GM10266 (cell line): ENCODE measurements around the gene LDHD.

Source experiments
- DNase-seq: peaks from one replicate; pipeline ENCODE4 v3.0.0; 2012; ENCODE audit errors: extremely low spot score
- CTCF ChIP-seq: IDR thresholded peaks from 2 replicates; pipeline ENCODE4 v1.5.1; 2012; ENCODE audit warnings: mild to moderate bottlenecking, low read depth; ENCODE audit not compliant: control insufficient read depth, insufficient read depth; ENCODE audit errors: missing control alignments

The LDHD gene

GRCh38 chr16:75109732-75110243 lies 6.8 kb downstream of the LDHD start:
- no peak for DNase-seq
- no peak for TF ChIP-seq CTCF

GRCh38 chr16:75108792-75109731 lies 7.5 kb downstream of the LDHD start:
- DNase-seq: no peak
- no peak for TF ChIP-seq CTCF

- no peak for DNase-seq
- TF ChIP-seq CTCF: no peak
Observed at GRCh38 chr16:75107505-75107904, 9.1 kb downstream of the LDHD start.

GRCh38 chr16:75106351-75107274 lies 10.0 kb downstream of the LDHD start:
- TF ChIP-seq CTCF: no peak
- DNase-seq: no peak

- DNase-seq: no peak
- TF ChIP-seq CTCF: no peak
Observed at GRCh38 chr16:75105306-75106061, 11.1 kb downstream of the LDHD start.

GRCh38 chr16:75104836-75105235 lies 11.7 kb downstream of the LDHD start:
- DNase-seq: no peak
- TF ChIP-seq CTCF: no peak
